Measurements from ENCODE around the gene RASA3.
"Not testable (repeated sequence)": the region's sequence is repeated elsewhere in the genome, so short reads cannot be mapped to it uniquely, and the experiment has no call there.

The RASA3 gene

GRCh38 chr13:114132419-114133121 lies at the start of gene RASA3:
TSS of gene RASA3 (minus strand) at chr13:114132623. CDS start at chr13:114132489, 134 bp downstream.
- no peak for DNase-seq (ENCODE audit: low read depth in 2 of 2, low spot score in 1 of 2)

- DNase-seq (ENCODE audit: low read depth in 2 of 2, low spot score in 1 of 2) = no peak
Measured at GRCh38 chr13:114179087-114179658, 46.8 kb upstream of the RASA3 start, which contains the start of gene CFAP97D2. TSS of gene CFAP97D2 (plus strand) at chr13:114179257. CDS start at chr13:114179331, 74 bp downstream.

DNA sequence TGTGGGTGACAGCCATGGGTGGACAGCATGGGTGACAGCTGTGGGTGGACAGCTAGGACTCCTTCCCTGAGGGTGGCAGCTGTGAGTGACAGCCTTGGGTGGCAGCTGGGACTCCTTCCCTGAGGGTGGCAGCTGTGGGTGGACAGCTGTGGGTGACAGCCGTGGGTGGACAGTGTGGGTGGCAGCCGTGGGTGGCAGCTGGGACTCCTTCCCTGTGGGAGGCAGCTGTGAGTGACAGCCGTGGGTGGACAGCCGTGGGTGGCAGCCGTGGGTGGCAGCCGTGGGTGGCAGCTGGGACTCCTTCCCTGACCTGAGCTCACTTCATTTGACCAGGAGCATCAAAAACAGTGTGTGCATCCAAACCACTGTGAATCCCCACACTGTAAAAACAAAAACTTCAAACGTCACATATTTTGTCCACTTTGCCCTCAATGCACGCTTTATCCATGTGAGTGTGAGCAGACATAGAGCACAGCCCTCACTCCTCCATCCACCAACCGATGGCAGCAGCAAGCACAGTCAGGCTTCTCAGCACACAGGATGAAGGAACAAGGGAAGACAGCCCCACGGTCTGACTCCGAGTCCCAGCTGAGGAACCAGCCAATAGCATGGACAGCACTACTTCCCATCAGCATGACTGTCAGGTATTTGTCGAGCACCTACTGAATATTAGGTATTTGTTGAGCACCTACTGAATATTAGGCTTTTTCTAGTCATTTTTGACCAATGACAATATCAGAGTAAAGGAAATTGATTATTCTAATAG lies 45.0 kb upstream of the RASA3 start:
- DNase-seq (ENCODE audit: low read depth in 2 of 2, low spot score in 1 of 2) = no peak

DNA sequence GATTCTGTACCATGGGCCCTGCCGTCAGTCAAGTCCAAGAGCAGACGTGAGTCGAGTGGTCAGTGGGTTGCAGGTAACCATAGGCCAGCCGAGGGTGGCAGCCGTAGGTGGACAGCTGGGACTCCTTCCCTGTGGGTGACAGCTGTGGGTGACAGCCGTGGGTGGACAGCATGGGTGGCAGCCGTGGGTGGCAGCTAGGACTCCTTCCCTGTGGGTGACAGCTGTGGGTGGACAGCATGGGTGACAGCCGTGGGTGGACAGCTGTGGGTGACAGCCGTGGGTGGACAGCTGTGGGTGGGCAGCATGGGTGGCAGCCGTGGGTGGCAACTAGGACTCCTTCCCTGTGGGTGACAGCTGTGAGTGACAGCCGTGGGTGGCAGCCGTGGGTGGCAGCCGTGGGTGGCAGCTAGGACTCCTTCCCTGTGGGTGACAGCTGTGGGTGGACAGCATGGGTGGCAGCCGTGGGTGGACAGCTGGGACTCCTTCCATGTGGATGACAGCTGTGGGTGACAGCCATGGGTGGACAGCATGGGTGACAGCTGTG lies 44.0 kb upstream of the RASA3 start:
- DNase-seq (ENCODE audit: low read depth in 2 of 2, low spot score in 1 of 2) = not testable (repeated sequence)

DNA sequence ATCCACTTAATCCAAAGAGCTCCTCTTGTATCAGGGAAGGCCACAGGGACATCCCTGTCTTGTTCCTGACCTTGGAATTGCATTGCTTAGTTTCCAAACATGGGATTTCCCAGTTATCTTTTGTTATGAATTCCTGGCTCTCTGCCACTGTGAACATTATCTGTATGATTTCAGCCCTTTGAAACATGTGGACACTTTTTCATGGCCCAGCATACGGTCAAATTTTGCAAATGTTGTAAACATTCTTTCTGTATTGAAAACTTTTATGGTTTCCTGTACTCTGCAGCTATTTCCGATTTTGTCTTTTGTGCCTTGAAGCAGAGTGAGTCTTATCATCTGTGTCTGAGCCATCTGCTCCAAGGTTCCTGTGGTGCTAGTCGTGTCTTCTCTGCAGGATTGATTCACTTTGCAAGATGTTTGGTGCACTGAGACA lies 42.1 kb upstream of the RASA3 start:
- no peak for DNase-seq (ENCODE audit: low read depth in 2 of 2, low spot score in 1 of 2)

DNA sequence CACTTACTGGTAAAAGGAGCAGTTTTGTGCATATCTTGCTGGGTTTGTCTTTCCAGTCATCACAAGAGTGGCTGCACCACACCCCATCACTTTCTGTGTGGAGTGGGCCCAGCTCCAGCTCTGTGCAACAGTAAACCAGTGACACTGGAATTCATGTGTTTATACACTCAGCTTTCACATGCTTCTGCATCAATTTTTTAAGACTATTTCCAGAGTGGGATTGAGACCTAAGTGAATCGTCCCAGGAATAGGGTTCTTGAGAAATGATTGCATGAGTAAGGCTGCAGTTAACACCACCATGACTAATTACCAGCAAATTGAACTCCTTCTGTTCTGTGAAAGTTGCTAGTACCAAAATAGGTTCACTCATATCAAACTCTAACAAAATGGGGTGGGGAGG lies 41.3 kb upstream of the RASA3 start:
- DNase-seq (ENCODE audit: low read depth in 2 of 2, low spot score in 1 of 2) = no peak

DNA sequence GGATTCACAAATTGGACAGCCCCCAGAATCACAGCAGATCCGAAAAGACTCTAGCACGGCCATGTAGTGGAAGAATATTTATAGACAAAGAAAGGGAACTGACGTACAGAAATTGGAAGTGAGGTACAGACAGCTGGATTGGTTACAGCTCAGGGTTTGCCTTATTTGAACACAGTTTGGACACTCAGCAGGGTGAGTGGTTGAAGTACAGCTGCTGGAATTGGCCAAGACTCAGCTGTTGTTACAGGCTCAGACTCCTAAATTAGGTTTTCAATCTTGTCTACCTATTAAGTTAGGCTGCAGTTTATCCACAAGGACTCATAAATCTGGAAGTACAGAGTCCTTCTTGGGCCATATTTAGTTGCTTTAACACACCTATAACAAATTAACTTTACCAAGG lies 40.8 kb upstream of the RASA3 start:
- no peak for DNase-seq (ENCODE audit: low read depth in 2 of 2, low spot score in 1 of 2)

DNA sequence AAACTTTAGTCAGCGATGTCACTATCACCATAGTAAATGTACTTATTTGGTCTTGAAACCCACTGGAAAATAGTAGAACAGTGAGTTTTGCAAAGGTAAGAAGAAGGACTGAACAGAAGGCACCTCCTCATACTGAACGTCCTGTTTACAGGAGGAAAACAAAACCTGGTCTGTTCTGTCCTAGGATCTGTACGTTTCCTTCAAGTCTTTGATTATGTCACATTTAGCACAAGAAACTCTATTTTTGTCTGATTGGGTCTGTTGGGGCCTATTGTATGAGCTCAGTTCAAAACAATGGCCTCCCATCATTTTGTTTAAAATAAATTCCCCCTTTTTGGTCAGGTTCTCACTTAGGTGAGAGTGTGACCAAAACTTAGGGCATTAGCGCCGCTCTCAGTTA lies 35.5 kb upstream of the RASA3 start:
- no peak for DNase-seq (ENCODE audit: low read depth in 2 of 2, low spot score in 1 of 2)

DNA sequence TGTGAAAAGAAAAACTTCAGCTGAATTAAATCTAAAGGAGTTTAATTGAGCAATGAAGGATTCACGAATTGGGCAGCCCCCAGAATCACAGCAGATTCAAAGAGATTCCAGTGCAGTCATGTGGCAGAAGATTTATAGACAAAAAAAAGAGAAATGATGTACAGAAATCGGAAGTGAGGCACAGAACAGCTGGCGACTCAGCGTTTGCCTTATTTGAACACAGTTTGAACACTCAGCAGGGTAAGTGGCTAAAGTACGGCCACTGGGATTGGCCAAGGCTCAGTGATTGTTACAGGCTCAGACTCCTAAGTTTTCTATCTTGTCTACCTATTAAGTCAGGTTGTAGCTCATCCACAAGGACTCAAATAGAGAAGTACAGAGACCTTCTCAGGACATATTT lies 35.0 kb upstream of the RASA3 start:
- DNase-seq (ENCODE audit: low read depth in 2 of 2, low spot score in 1 of 2) = no peak

GRCh38 chr13:114166381-114167131 lies 34.1 kb upstream of the RASA3 start:
- no peak for DNase-seq (ENCODE audit: low read depth in 2 of 2, low spot score in 1 of 2)

DNA sequence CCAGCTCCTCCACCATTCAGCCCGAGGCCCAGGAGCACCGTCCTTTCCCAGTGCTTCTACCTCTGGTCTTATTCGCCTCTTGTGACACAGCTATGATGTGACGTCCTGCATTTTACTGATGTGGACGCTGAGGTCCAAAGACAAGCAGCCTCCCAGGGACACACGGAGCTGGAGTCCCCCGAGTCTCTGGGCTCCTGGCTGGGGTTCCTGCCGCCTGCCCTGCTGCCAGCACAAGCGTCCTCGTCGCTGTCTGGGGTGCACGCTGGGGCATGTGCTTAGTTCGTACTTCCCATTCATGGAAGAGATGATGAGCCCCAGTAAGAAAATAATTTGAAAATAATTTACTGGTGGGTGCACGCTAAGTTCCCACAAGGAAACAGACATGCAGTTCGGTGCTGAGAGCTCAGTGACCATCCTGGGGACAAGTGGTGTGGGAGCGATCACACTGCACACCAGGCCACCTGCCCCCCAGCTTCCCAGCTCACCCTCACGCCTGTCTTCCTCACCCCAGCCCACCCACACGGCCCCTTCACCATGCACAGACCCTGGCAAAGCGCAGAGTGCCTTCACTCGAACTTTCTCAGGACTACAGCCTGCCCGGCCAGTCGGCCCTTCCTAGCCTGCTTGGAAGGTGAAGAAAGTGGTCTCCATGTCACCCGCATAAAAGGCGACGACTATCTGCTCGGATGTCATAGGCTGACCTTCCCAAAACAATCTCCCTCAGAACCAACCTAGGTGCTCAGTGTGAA lies 32.4 kb upstream of the RASA3 start:
- DNase-seq (ENCODE audit: low read depth in 2 of 2, low spot score in 1 of 2) = no peak

DNA sequence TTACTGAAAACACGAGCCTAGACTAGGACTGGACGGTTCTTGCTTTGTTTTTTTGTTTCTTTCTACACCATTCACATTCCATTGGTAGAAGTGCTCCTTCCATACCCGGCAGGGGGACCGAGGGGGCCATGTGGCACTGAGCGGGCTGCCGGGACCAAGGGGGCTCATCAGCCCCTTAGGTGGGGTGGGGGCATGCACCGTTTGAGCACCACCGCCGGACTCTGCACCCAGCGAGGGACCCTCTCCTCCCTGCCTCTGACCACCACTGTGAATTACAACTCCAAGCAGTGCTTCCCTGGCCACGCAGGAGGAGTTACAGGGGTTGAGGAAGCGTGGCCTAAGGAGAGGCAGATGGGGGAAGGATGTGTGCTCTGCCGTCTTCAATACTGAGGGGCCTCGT lies 31.6 kb upstream of the RASA3 start:
- no peak for DNase-seq (ENCODE audit: low read depth in 2 of 2, low spot score in 1 of 2)

DNA sequence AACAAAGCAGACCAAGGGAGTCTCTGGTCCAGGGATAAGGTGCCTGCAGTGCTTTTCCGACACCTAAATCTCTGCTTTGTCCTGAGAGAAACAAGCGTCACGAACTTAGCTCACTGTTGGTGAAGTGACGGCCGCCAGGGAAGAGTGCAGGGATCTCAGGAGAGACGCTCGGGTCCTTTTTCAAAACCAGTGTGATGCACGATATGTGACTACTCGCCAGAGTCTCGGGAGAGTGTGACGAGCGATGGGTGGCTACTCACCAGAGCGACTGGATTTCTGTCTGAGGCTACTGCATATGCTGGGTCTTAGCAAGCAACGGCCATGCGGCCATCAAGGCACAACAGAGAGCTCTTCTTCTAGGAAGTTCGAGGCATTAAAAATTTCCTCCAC lies 30.1 kb upstream of the RASA3 start:
- no peak for DNase-seq (ENCODE audit: low read depth in 2 of 2, low spot score in 1 of 2)

DNA sequence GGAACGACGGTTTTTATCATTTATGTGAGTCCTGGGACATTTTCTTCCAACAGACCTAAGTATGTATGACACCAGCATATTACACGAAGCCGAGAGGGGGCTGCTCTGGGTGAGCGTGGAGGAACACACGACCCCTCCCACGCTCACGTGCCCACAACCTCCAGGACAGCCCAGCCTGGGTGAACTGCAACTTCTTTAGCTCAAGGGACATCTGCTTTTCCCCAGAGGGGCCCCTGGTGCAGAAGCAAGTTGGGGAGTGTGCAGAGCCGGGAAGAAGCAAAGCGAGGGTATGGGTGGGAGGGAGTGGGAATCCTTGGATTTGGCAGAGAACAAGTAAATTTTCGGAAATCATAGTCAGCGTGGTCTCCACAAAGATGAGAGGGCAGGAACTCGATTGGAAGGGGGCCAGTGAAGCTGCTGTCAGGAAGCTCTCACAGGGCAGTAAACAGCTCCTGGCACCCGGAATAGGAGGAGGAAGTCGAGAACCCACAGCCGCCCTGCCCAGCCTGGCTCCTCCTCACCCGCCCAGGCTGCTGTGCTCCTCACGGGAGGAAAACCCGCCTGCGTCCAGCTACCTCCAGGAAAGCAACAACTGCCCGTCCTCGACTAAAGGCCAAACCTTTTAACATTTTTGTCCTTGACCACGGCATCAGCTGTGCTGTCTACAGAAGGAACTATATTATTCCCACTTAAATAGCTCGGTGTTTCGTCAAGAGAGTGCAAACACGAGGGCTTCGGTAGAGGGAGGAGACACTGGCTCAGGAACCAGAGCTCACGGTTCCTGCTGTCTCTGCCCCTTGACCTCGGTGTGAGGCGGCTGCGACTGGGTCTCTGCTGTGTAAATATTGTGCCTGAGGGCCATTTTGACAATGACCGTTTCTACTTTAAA lies 29.5 kb upstream of the RASA3 start:
- DNase-seq (ENCODE audit: low read depth in 2 of 2, low spot score in 1 of 2) = no peak

- DNase-seq (ENCODE audit: low read depth in 2 of 2, low spot score in 1 of 2) = no peak
Measured at GRCh38 chr13:114161028-114161556, 28.7 kb upstream of the RASA3 start.

DNA sequence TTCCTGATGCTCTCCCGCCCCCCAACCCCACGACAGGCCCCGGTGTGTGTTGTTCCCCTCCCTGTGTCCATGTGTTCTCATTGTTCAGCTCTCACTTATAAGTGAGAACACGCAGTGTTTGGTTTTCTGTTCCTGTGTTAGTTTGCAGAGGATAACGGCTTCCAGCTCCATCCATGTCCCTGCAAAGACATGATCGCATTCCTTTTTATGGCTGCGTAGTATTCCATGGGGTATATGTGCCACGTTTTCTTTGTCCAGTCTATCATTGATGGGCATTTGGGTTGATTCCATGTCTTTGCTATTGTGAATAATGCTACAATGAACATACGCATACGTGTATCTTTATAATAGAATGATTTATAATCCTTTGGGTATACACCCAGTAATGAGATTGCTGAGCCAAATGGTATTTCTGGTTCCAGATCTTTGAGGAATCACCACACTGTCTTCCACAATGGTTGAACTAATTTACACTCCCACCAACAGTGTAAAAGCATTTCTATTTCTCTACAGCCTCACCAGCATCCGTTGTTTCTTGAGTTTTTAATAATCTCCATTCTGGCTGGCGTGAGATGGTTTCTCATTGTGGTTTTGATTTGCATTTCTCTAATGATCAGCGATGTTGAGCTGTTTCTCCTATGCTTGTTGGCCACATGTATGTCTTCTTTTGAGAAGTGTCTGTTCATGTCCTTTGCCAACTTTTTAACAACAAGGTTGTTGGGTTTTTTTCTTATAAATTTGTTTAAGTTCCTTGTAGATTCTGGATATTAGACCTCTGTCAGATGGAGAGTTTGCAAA lies 26.6 kb upstream of the RASA3 start:
- DNase-seq (ENCODE audit: low read depth in 2 of 2, low spot score in 1 of 2) = not testable (repeated sequence)

DNA sequence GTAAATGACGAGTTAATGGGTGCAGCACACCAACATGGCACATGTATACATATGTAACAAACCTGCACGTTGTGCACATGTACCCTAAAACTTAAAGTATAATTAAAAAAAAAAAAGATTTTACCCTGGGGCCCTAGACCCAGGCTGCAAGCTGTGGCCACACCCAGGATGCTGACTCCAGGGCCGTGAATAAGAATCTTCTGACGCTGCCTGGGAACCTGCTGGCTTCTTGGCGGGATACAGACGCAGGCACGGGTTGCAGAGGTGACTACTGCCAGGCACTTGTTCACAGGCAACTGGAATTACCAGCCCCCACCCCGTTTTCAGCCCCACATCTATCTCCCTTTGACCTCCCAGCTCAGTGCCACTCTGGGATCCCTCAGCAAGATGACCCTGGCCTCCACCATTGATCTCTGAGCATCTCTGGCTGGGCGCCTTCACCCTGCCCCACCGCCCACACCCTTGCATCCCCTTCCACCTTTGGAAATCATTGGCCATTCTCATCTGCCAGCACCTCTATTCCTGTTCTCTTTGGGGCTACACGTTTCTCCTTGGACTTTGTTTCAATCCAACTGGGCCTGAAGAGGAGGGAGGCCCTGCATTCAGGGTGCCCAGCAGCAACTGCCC lies 25.6 kb upstream of the RASA3 start:
- DNase-seq (ENCODE audit: low read depth in 2 of 2, low spot score in 1 of 2) = no peak
